GM18861 (cell line): ENCODE results near the gene MGMT.

Experiments
- ATAC-seq: cut with Tn5 transposase; IDR thresholded peaks from one replicate; pipeline ENCODE4 v1.9.1; 2021; ENCODE audit not compliant: unreplicated experiment

MGMT gene

GRCh38 chr10:129494176-129494575 is 27.1 kb downstream of the MGMT start:
- ATAC-seq, result no peak

- no peak for ATAC-seq
Measured at GRCh38 chr10:129494740-129495139, 27.7 kb downstream of the MGMT start.

- no peak for ATAC-seq
Measured at GRCh38 chr10:129495256-129495655, 28.2 kb downstream of the MGMT start.

GRCh38 chr10:129495698-129496097 is 28.7 kb downstream of the MGMT start:
- ATAC-seq, result no peak

GRCh38 chr10:129497013-129497412 is 30.0 kb downstream of the MGMT start:
- ATAC-seq, result no peak

GRCh38 chr10:129498680-129499079 is 31.6 kb downstream of the MGMT start:
- ATAC-seq, result no peak

- ATAC-seq, result no peak
Measured at GRCh38 chr10:129500617-129501339, 33.7 kb downstream of the MGMT start.

- peak; percentile 100 for ATAC-seq
Measured at GRCh38 chr10:129501652-129502436, 34.8 kb downstream of the MGMT start.

- no peak for ATAC-seq
Measured at GRCh38 chr10:129502448-129502847, 35.4 kb downstream of the MGMT start.

- no peak for ATAC-seq
Measured at GRCh38 chr10:129505500-129506075, 38.5 kb downstream of the MGMT start.

- no peak for ATAC-seq
Measured at GRCh38 chr10:129506101-129506797, 39.2 kb downstream of the MGMT start.

GRCh38 chr10:129507216-129507889 is 40.3 kb downstream of the MGMT start:
- no peak for ATAC-seq

GRCh38 chr10:129509155-129509554 is 42.1 kb downstream of the MGMT start:
- ATAC-seq, result no peak

- ATAC-seq, result no peak
Measured at GRCh38 chr10:129509835-129510234, 42.8 kb downstream of the MGMT start.

GRCh38 chr10:129511086-129511485 is 44.0 kb downstream of the MGMT start:
- no peak for ATAC-seq

GRCh38 chr10:129511758-129512157 is 44.7 kb downstream of the MGMT start:
- ATAC-seq, result no peak

- no peak for ATAC-seq
Measured at GRCh38 chr10:129513312-129513711, 46.3 kb downstream of the MGMT start.

- no peak for ATAC-seq
Measured at GRCh38 chr10:129514568-129515451, 47.8 kb downstream of the MGMT start.

GRCh38 chr10:129516846-129517679 is 50.0 kb downstream of the MGMT start:
- ATAC-seq, result no peak
